Activated T-helper 1 cell treated with anti-CD3 and anti-CD28 coated beads, Interleukin-2, amount 50 U/mL, for 16 hours (primary cell): Measurements from ENCODE around the gene TBC1D9B.

Experiments used
- DNase-seq, 2 donors: peaks; one replicate each; pipeline ENCODE4 v3.0.0-alpha.2; 2020; ENCODE audit warnings: low read depth in 1 of 2, low spot score in 1 of 2

TBC1D9B gene

DNA sequence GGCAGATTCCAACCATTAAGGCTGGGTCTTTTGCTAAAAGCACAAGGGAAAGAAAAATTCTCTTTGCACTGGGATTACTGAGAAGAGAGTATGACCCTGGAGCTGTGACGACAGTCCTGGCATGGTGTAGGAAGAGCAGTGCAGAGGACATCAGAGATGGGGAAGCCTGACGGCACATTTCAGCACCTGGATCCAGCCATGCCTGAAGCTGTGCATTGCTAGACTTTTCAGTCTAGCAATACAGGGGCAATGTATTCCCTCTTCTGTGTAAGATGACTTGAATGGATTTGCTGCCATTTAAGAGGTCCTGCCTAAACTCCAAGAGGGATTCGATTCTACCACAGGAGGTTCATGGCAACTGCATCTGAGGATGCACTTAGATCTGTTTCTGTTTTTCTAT is 36.7 kb downstream of the TBC1D9B start:
- DNase-seq = no peak

DNA sequence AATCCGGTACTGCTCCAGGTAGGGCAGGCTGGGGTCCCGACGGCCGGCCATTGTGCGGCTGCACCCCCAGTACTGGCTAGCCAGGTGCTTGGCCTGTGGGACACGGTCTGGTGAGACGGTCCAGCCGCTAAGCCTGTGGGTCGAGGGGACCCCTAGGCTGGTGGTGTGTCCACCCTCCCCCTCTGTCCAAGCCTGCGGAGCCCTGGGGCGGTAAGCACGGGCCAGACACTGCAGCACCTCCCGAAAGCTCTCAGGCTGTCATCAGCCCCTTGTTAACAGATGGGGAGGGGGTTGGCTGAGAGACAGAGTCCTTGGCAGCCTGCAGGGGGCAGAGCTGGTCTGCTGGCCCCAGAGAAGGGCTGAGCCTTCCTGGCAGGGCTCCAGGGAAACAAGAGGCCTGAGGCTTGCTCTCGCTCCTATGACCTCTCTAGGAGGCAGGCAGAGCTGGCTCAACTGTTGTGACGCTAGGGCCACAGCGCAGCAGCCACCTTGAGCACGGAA is 37.2 kb downstream of the TBC1D9B start:
- no peak for DNase-seq

DNA sequence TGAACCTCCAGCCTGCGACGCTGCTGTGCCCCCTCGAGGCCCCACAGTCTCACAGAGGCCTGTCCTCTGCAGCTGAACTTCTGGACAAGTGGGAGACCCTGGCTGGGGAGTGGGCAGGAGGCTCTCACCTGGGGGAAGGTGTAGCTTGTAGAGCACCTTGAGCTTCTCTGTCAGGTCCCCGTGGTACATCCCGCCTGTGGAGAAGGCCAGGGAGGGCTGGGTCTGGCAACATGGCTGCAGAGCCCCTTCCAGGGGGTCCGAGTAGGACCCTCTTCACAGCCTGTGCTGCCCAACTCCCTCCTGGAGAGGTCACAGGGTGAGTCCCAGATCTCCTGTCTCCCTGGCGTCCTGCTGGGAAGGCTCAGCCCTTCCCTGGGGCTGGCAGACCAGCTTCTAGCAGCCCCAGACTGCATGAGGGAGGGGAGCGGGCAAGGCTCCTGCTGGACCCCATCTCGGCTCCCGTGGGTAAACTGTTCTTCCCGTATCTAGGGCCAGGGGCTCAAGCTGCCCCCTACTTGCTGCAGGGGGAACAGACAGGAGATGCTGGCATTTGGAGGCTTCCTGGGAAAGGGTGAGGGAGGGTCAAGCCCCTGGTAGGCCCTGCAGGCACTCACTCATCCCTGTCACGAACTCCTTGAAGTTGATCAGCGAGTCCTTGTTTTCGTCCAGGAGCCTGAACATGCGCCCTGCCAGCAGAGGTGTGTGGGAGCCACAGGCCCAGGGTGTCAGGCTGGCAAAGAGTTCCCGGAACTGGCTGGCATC is 37.9 kb downstream of the TBC1D9B start:
- DNase-seq = no peak

DNA sequence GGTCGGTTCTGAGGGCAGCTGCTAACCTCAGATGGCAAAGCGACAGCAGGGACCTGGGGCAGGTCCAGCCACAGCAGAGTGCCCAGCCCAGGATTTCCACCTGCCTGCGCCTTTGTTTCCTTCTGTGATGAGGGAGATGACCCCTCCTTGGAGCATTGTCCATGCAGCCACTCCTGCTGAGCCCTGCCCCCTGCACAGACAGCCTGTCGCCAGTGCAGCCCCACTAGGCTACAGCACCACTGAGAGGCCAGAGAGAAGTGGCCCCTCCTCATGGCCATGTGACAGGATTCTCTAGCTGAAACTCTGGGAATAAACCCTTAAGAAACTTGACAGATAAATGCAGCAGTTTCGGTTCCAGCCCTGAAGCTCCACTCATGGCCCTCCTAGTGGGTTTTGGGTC is 38.6 kb downstream of the TBC1D9B start:
- no peak for DNase-seq

DNA sequence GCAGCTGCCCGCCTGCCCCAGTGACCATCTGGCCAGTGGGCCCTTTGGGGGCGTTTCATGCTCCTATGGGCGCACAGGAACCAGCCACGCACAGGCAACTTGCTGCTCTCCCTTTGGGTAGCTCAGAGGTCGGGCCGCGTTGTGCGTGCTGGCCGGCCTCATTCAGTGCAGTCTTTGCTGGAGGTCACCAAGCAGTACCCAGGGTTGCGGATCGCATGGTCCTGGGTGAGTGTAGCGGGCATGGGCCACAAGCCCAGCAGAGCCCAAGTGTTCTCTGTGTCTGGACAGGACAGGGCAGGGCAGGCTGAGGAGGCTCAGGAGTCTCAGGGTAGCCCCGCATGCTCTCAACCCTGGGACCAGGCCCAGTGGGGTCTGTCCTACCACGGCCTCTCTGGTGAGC is 39.2 kb downstream of the TBC1D9B start:
- DNase-seq = no peak

DNA sequence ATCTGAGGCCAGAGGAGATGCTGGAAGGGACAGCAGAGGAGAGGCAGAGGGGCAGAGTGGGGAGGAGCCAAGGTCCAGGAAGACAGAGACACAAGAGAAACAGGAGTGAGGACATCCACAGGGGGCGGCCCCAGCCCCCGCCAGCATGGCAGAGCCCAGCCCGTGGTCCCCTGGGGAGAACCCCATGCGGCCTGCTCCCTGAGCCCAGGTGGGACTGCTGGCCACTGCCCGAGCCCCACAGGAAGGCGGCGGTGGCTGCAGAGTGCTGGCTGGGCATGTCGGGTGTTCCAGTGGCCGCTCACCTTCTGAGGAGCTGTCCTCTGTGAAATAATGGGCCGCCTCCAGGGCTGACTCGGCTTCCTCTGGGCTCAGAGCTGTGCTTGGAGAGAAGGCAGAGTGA is 40.2 kb downstream of the TBC1D9B start:
- DNase-seq = no peak

DNA sequence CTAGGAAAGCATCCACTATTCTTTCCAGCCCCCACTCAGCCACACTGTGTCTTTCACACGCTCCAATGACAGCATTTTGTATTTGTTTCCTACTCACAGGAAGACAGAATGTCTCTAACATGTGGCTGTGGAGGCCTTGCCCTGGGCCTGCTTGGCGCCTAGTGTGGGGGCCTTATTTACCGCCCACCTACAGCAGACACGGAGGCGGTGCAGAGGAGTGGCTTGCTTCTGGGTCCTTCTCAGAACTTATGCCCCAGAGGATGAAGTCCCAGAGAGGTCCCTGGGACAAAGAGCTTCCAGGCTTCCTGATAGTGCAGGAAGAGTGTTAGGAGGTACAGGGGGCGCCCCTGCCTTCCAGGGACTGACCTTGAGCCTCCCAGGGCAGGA is 40.6 kb downstream of the TBC1D9B start:
- no peak for DNase-seq

DNA sequence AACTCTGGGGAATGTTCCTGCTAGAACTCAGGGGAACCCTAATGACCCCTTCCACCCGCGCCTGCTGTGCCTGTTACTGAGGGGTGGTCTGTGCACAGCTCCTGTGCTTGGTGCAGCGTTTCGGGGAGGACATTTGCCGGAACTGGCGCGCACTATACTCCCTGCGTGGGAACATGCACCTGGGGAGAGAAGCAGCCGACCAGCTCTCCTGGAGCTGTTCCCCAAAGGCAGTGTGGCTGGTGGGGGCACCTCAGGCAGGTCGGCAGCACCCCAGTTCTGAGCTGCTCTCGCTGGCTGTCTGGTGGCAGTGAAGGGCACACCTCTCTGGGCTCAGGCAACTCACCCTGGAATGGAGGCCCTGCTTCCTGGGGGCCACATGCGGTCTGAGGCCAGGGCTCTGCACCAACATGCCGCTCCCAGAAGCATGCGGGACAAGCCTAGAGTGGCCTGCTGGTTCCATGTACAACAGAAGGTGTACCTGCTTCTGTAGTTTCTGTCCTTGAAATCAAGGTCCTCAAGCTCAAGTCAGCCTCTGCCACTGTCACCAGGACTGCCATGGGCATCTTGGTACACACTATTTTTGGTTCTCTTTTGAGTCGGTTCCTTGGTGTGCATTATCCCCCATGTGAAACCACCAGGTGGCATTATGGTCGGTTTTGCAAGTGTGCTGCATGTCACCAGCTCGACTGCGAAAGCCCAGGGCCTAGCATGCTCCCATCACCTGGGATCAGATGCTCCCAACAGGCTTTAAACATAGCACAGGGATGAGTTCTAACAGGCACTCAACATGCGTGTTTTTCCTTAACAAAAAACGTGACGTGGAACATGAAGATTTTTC is 41.2 kb downstream of the TBC1D9B start:
- DNase-seq = no peak

DNA sequence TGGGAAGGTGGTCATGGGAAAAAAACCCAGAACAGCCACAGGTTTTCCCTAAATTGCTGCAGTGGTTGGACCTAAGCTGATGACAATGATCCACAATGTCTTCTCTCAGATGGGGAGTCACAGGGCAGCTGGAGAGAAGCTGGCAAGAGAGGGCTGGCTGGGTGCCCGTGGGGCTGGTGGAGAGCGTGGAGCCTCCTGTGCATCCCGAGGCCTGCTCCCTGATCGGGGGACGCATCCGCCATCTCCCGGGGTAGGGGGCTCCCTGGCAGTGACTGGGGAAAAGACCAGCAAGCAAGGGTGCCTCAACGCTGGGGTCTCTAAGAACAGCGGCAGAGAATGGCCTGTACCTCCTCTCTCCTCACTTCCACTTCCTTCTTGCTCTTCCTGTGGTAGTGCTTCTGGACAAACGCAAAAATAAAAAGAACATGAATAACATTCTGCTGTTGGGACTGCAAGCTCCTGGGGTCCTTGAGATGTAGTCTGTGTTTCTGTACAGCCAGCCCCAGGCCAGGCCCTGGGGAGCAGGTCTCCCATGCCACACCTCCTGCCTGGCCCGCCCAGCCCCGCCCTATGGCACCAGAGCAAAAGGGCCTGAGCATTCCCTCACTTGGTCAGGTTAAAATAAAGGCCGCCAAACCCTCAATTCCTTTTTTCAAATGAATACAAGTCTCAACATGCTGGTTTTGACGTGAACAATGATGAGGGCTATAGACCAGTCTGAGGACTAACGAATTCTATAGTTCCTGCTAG is 42.0 kb downstream of the TBC1D9B start:
- no peak for DNase-seq

DNA sequence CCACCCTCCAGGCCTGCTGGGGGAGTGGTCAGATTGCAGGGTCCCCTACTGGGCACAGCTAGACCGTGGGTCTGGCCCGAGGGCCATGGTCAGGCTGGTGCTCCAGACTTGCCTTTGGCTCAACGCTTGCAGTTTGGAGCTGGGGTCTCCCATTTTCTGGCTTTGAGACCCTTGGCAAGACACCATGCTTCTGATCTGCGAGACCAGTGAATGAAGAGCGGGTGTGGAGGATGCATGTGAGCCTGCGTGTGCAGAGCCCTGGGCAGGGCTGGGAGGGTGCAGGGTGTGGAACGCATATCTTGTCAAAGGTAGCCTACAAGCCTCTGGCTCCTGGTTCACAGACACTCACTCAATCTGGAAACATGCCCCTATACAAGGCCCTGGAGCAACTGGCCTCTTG is 43.0 kb downstream of the TBC1D9B start:
- DNase-seq = no peak

DNA sequence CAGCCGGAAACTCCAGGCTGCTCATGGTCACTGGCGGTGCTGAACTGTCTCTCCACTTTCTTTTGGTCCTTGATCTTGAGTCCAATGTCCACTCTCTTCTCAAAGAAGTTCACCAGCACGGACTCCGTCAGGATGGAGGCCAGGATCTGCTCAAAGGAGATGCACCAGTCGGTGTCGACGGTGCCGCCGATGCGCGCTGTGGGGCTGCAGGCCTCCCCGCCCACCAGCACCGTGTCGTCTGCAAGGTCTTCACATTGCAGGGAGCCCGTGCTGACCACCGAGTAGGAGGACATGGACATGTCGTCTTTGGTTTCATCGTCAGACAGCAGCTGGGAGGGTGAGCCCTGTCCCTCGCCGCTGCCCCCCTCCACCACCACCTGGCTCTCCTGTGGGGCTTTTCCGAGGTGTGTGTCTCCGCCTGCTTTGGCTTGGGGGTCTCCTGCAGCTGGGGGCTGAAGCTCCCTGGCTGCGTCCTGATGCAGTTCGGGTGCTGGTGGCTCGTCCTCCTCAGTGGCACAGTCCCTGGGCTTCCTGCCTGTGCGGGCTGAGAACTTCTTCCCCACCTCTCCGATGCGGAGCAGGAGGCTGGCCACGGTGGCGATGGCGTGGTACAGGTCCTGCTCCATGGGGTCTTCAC is 44.1 kb downstream of the TBC1D9B start:
- no peak for DNase-seq

DNA sequence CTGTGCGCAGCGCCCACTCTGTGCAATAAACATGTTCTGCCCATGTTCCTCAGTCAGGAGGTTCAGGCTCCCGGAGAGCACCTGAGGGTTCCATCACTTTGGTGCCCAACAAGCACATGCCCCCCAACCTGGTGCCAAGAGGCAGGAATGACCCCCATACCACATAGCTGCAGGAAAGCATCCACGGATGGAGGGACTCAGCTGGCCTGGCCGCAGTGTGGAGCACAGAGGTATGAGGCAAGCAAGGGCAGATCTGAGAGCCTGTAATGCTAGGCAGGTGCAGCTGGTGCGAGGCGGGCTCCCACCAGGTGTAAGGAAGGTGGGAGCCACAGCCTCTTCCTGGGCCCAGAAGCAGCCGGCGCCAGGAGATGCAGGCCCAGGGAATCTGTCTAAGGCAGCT is 44.8 kb downstream of the TBC1D9B start:
- DNase-seq = no peak

DNA sequence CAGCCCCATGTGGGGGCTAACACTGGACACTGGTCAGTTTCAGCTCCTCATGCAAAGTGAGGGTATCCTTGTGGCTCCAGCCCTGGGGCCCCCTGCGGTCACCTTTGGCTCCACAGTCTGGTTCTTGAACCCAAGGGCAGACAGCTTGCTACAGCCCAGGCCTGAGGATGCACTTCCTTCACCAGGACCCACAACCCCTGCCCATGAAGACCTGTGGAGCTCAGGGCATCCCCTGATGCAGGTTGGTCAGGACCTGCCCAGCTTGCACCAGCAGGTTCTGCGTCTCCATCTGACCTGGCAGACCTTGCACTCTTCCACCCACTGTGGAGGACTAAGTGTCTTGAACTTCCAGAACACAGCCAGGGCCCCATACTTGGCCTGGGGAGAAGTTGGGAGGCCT is 45.4 kb downstream of the TBC1D9B start:
- no peak for DNase-seq

DNA sequence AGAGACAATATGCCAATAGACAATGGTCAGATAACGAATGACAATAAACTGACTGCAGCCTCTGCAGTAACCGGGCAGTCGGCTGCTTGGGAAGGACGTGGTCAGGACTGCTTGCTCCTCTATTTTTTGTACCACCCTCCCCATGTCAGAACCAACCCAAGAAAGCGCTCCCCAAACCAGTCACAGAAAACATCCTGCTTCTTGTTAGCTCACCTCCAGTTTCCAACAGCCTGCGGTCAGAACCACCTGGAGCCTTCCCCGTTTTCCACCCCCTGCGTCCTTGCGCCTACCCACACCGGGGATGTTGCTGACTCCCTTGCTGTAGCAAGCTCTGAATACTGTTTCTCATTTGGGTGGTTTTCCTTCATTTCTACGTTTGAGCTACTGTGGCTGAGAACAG is 47.4 kb downstream of the TBC1D9B start:
- no peak for DNase-seq

DNA sequence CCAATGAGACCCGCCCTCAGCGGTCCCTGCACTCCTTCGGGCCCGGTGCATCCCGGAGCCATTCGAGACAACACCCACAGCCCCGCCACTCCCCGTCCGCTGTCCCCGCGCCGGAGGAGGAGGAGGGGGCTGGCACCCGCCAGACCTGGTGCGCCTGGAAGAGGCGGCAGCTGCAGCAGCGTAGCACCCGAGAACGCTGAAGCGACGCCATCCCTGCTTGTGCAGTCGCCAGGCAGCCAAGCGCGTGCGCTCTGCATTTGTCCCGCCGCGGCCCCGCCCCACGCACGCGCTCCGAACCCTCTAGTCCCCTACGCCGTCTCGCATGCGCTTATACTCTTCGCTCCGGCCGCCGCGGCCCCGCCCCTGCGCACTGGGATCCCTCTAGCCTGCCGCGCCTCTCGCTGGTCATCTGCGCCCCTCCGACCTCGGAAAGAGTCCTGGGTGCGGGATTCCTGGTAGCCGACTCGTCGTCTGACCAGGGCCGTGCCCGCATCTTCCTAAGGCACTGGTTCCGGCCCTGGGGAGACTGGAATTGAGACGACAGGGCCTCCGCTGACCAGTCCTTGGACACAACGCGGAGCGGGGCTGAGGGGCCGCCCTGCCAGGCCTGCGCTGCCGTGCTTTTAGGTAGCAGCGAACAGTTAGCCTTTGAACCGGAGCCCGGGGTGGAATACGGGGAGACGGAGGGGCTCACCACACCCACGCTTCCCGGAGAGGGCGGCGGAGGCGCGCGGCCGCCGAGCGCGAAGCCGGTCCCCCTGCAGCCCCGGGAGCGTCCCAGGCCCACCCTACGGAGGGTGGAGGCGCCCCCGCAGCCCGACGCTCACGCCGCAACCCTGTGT is 48.9 kb downstream of the TBC1D9B start, which contains the start of gene MRNIP:
Gene MRNIP, minus strand, starts transcription at position 232 of the 842 bp plus-strand sequence. Its CDS starts 21 bp downstream, at position 211.
- peak; percentile 74 to 83 for DNase-seq

DNA sequence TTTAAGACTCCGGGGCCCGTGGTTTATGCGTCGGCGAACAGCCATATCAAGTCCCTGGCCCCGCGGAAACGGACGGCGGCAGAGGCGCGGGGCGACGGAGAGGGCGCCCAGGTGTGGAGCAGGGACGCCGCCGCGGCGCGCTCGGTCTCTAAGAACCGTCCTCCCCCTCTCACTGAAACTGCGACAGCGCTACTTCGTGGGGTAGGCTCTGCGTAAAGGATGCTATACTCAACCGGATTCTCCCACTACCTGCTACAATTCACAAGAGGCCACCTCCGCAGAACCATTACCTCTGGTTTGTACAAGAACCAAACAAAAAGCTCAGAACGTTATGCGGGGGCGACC is 49.5 kb downstream of the TBC1D9B start:
- peak; percentile 30 to 32 for DNase-seq

DNA sequence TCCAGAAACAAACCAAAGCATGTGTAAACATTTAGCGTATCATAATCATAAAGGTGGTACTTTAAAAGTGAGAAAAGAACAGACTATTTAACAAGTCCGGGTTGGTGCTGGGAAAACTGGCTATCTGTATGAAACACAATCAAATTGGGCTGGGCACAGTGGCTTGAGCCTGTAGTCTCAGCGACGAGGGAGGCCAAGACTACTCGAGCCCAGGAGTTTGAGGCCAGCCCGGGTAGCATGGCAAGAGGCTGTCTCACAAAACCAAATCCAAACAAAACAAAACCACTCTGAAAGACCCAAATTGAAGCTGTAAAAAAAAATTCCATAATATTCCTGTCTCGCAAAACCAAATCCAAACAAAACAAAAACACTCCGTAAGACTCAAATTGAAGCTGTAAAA is 53.3 kb downstream of the TBC1D9B start:
- no peak for DNase-seq

DNA sequence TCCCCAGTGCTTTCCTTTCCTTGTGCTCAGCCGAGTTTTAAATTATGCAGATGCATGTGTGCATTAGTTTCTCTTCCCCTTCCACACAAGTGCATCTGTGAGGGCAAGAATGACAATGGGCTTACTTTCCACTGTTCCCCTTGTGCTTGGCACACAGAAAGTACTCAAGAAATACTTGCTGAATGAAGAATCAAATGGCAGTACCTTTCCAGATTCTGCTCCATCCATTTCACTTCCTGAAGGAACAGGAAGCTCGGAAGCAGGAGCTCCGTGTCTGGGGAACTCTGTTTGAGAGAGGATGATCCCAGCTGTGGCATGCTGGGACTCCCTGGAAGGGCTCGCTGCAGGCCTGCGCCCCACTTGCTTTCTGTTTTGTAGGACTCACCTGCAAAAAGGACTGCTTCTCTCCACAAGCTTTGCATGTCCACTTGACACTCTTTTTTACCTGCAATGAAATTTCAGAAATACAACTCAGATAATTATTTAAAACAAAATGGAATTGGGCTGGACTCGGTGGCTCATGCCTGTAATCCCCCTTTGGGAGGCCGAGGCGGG is 54.6 kb downstream of the TBC1D9B start:
- DNase-seq = no peak

DNA sequence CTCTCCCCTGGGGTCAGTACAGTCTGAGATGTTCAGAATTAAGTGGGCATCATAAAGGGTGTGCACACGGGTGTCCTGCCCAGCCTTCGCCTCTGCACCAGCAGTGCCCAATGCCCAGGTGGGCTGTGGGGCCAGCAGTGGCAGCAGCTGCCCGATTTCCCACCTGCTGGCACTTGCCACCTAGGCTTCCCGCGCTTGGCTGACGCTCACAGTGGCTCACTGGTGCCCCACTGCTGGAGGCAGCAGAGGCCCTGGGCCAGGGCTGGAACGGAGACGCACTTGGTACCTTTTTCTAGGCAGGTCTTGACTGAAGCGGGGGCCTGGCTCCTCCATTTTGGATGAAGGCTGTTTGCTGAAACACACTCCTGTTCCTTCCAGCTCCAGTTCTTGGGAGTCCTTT is 66.1 kb downstream of the TBC1D9B start:
- no peak for DNase-seq

DNA sequence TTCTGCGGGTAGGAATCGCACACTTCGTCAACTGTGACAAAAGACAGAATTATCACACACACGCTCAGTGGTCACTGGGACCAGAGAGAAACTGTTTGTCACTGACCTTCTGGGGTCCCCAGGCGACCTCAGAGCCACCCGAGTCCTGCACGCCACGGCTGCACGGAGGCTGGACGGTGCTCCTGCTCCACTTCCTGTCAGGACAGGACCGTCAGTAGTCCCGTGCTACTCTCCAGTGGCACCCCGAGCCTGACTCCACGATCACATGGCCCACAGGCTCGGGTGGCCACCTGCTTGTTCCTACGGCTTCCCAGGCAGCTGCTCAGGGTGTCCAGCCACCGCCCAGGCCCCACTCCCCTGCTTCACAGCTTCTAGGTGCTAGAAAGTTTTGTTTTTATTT is 66.9 kb downstream of the TBC1D9B start:
- no peak for DNase-seq
